ENCODE data around the gene TJP2.

DNA sequence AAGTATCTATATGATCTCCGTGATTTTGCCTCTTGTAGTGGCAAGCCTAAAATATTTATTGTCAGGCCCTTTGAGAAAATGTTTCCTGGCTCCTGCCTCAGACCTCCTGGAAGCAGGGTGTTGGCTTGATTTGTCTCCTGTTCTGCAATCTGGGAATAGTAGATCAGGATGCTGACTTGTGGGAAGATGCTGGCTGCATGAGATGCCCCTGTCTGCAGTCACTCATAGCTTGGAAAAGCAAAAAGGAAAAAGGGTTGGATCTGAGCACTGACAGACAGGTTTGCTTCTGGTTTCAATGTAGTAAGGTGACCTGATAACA is 16.7 kb downstream of the TJP2 start:
- TF ChIP-seq CTCF (IDR thresholded peaks at IDR 0.05; ENCODE audit: low read length) (no peak), EZH2 (IDR thresholded peaks at IDR 0.05; ENCODE audit: borderline replicate concordance, low read length) (no peak)
